GM12878 (cell line): ENCODE measurements around the gene ARAP1.

Experiments used
- ATF3 ChIP-seq: IDR thresholded peaks from 2 replicates; pipeline ENCODE4 v1.6.1; 2011; ENCODE audit warnings: low read depth, mild to moderate bottlenecking, low read length, moderate library complexity, borderline replicate concordance; ENCODE audit errors: extremely low read depth
- CHD2 ChIP-seq: IDR thresholded peaks from 2 replicates; pipeline ENCODE4 v1.6.1; 2011; ENCODE audit warnings: low read depth, low read length, improper control_type of control experiment, borderline replicate concordance
- CTCF ChIP-seq, 3 experiments: IDR thresholded peaks in 2 of 3; conservative IDR thresholded peaks in 1 of 3; 2 replicates each; pipeline ENCODE4 v1.5.1; 2011; ENCODE audit warnings: low read depth in 3 of 3, low read length in 3 of 3, mild to moderate bottlenecking in 3 of 3, control low read depth in 2 of 3, moderate library complexity in 2 of 3, inconsistent platforms in 1 of 3, mixed read lengths in 1 of 3; ENCODE audit not compliant: control insufficient read depth in 2 of 3, insufficient read depth in 1 of 3; ENCODE audit errors: extremely low read depth in 1 of 3
- LARP7 ChIP-seq: fragments of 450-650 bp; IDR thresholded peaks from 2 replicates; pipeline ENCODE4 v1.6.1; 2017; ENCODE audit warnings: mild to moderate bottlenecking
- MXI1 ChIP-seq: fragments of 150-350 bp; IDR thresholded peaks from 2 replicates; pipeline ENCODE4 v1.6.1; 2011; ENCODE audit warnings: low read depth, mild to moderate bottlenecking, inconsistent platforms, low read length, improper control_type of control experiment
- POLR2A ChIP-seq: IDR thresholded peaks from 2 replicates; pipeline ENCODE4 v1.6.1; 2011; ENCODE audit warnings: low read depth, mild to moderate bottlenecking, low read length
- POLR2AphosphoS5 ChIP-seq: IDR thresholded peaks from 2 replicates; pipeline ENCODE4 v1.6.1; 2011; ENCODE audit warnings: mild to moderate bottlenecking, low read length, inconsistent platforms
- RELA ChIP-seq: fragments of 450-650 bp; IDR thresholded peaks from 2 replicates; pipeline ENCODE4 v1.8.0; 2014; ENCODE audit warnings: borderline replicate concordance; ENCODE audit not compliant: partially characterized antibody
- SMC3 ChIP-seq: IDR thresholded peaks from 2 replicates; pipeline ENCODE4 v1.6.1; 2011; ENCODE audit warnings: low read length, improper control_type of control experiment, borderline replicate concordance

- TF ChIP-seq CHD2, result no peak
- no peak for TF ChIP-seq POLR2A
- no peak for TF ChIP-seq CTCF (IDR thresholded peaks at IDR 0.05 in 2 of 3, conservative IDR thresholded peaks at IDR 0.05 in 1 of 3; ENCODE audit: control insufficient read depth in 2 of 3, extremely low read depth in 1 of 3, insufficient read depth in 1 of 3, low read depth in 3 of 3, low read length in 3 of 3)
- TF ChIP-seq POLR2AphosphoS5, result no peak
- no peak for TF ChIP-seq MXI1
- no peak for TF ChIP-seq SMC3
- no peak for TF ChIP-seq ATF3
- TF ChIP-seq LARP7, result no peak
- no peak for TF ChIP-seq RELA
Observed at GRCh38 chr11:72642043-72642883, 109.9 kb downstream of the ARAP1 start.
